ENCODE data around the gene EPB41L4B. TPM values are rescaled to one million over a fixed set of nuclear protein-coding genes. Genes with fewer than 3 reads are reported as not detected.

EPB41L4B gene
- total and polyA plus RNA-seq, 2 of the 4 experiments (the other 2 are of a cell fraction): 0.36 to 0.54 TPM

DNA sequence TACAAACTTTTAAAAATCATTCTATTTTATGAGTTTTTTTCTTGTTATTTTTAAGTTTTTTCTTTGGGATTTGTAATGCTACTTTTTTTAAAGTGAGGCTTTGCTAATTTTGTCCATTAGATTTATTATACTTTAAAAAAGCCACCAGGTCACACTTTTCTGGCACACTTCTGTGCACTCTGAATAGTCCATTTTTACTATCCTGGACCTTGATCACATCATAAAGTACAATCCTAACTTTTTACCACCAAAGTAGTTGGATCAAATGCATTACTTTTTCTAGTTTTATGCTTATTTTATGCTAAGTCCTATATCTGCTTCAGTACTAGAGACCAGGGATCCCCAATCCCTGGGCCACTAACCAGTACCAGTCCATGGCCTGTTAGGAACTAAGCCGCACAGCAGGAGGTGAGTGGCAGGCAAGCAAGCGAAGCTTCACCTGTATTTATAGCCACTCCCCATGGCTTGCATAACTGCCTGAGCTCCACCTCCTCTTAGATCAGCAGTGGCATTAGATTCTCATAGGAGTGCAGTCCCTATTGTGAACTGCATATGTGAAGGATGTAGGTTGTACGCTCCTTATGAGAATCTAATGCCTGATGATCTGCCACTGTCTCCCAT, 169.8 kb downstream of the EPB41L4B start:
- CTCF ChIA-PET: no interaction called here
- Histone ChIP-seq H2AFZ (replicated peaks; ENCODE audit: low read length, poor library complexity) (no peak overlapping the region), H3K4ac (ENCODE audit: low read depth, low read length) (no peak overlapping the region), H3K27me3 (ENCODE audit: control insufficient read depth, insufficient read depth, low read length) (peaks cover 18% of the 10 kb centered on the region), H2BK120ac (ENCODE audit: low read depth, low read length) (no peak overlapping the region), H3K4me2 (ENCODE audit: low read depth, low read length) (no peak overlapping the region), H4K91ac (ENCODE audit: insufficient read depth, low read depth, low read length) (no peak overlapping the region), H4K20me1 (ENCODE audit: insufficient read depth, low read length) (no peaks in the 10 kb centered on the region), H3K4me3 (ENCODE audit: insufficient read depth, low read depth, low read length) (no peak overlapping the region), H3K4me1 (ENCODE audit: control insufficient read depth, insufficient read depth, low read length) (no peaks in the 10 kb centered on the region), H3K9ac (ENCODE audit: low read depth, low read length) (no peak overlapping the region), H3K36me3 (ENCODE audit: control insufficient read depth, insufficient read depth, low read length) (no peaks in the 10 kb centered on the region), H3K9me1 (ENCODE audit: insufficient read depth, low read length) (no peaks in the 10 kb centered on the region), H3K56ac (ENCODE audit: extremely low read depth, insufficient read depth, low read length) (no peak overlapping the region), H2BK15ac (ENCODE audit: low read depth, low read length) (no peak overlapping the region), H3K18ac (ENCODE audit: low read depth, low read length) (no peak overlapping the region), H2BK5ac (ENCODE audit: low read depth, low read length, poor library complexity, severe bottlenecking) (no peak overlapping the region), H4K8ac (ENCODE audit: low read depth in 2 of 2, low read length in 2 of 2) (no peak overlapping the region), H3K23ac (ENCODE audit: low read depth, low read length) (no peak overlapping the region), H2AK5ac (ENCODE audit: low read depth, low read length) (no peak overlapping the region), H3K9me3 (ENCODE audit: control insufficient read depth, insufficient read depth, low read length) (peaks cover 7% of the 10 kb centered on the region), H3K27ac (ENCODE audit: insufficient read depth, low read length) (no peak overlapping the region), H2BK20ac (ENCODE audit: low read depth, low read length) (no peak overlapping the region), H3K14ac (replicated peaks; ENCODE audit: low read depth, low read length) (no peak overlapping the region), H4K5ac (ENCODE audit: low read depth, low read length) (no peak overlapping the region), H3K79me1 (ENCODE audit: low read depth in 1 of 2, low read length in 2 of 2) (no peaks in the 10 kb centered on the region), H2AK9ac (replicated peaks; ENCODE audit: low read depth, low read length, poor library complexity) (no peak overlapping the region)
- BruUV-seq (replicated peaks): no TSS peak
- POLR2A ChIA-PET (ENCODE audit: unreplicated experiment): no interaction called here
- dilution Hi-C loops (cut with HindIII; ENCODE audit: low sequenced_read_pairs, unreplicated experiment) (no loop called here), intact Hi-C loops (cut with micrococcal nuclease) (no loop called here), in situ Hi-C loops (cut with MboI; ENCODE audit: low sequenced_read_pairs) (no loop called here)
- no peak for DNase-seq
- no CpG with 5 or more reads among the region's 3 CpGs for WGBS, 2 experiments (ENCODE audit: extremely low coverage in 2 of 2, insufficient read length in 1 of 2)
- no peak for ATAC-seq (ENCODE audit: low read depth)
- TF ChIP-seq, protein P1, sequence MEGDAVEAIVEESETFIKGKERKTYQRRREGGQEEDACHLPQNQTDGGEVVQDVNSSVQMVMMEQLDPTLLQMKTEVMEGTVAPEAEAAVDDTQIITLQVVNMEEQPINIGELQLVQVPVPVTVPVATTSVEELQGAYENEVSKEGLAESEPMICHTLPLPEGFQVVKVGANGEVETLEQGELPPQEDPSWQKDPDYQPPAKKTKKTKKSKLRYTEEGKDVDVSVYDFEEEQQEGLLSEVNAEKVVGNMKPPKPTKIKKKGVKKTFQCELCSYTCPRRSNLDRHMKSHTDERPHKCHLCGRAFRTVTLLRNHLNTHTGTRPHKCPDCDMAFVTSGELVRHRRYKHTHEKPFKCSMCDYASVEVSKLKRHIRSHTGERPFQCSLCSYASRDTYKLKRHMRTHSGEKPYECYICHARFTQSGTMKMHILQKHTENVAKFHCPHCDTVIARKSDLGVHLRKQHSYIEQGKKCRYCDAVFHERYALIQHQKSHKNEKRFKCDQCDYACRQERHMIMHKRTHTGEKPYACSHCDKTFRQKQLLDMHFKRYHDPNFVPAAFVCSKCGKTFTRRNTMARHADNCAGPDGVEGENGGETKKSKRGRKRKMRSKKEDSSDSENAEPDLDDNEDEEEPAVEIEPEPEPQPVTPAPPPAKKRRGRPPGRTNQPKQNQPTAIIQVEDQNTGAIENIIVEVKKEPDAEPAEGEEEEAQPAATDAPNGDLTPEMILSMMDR (conservative IDR thresholded peaks at IDR 0.05; ENCODE audit: low read depth, low read length): no peak
- TF ChIP-seq CHD1 (IDR thresholded peaks at IDR 0.05; ENCODE audit: low read depth, low read length): no peak
- TF ChIP-seq RFX5 (IDR thresholded peaks at IDR 0.05; ENCODE audit: low read depth, low read length): no peak
- TF ChIP-seq NFE2L2 (IDR thresholded peaks at IDR 0.05; ENCODE audit: low read depth, low read length): no peak
- no peak for TF ChIP-seq RAD21 (IDR thresholded peaks at IDR 0.05; ENCODE audit: low read length)
- TF ChIP-seq BHLHE40 (IDR thresholded peaks at IDR 0.05; ENCODE audit: low read depth, low read length): no peak
- no peak for TF ChIP-seq FOS (IDR thresholded peaks at IDR 0.05; ENCODE audit: low read depth, low read length)
- no peak for TF ChIP-seq SMC3 (IDR thresholded peaks at IDR 0.05; ENCODE audit: low read depth, low read length)
- no peak for TF ChIP-seq MAZ (IDR thresholded peaks at IDR 0.05; ENCODE audit: borderline replicate concordance, low read depth, low read length)
- TF ChIP-seq POLR2A (IDR thresholded peaks at IDR 0.05; ENCODE audit: low read depth, low read length): no peak
- no peak for TF ChIP-seq RCOR1 (IDR thresholded peaks at IDR 0.05; ENCODE audit: insufficient replicate concordance, low read length)
- TF ChIP-seq, protein P2, sequence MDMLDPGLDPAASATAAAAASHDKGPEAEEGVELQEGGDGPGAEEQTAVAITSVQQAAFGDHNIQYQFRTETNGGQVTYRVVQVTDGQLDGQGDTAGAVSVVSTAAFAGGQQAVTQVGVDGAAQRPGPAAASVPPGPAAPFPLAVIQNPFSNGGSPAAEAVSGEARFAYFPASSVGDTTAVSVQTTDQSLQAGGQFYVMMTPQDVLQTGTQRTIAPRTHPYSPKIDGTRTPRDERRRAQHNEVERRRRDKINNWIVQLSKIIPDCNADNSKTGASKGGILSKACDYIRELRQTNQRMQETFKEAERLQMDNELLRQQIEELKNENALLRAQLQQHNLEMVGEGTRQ (IDR thresholded peaks at IDR 0.05; ENCODE audit: low read depth, low read length): no peak
- no peak for TF ChIP-seq CEBPB (IDR thresholded peaks at IDR 0.05; ENCODE audit: low read depth, low read length)
- TF ChIP-seq MXI1 (IDR thresholded peaks at IDR 0.05; ENCODE audit: borderline replicate concordance, low read depth, low read length): no peak
- TF ChIP-seq, protein P3, sequence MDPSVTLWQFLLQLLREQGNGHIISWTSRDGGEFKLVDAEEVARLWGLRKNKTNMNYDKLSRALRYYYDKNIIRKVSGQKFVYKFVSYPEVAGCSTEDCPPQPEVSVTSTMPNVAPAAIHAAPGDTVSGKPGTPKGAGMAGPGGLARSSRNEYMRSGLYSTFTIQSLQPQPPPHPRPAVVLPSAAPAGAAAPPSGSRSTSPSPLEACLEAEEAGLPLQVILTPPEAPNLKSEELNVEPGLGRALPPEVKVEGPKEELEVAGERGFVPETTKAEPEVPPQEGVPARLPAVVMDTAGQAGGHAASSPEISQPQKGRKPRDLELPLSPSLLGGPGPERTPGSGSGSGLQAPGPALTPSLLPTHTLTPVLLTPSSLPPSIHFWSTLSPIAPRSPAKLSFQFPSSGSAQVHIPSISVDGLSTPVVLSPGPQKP (IDR thresholded peaks at IDR 0.05; ENCODE audit: borderline replicate concordance, low read depth, low read length): no peak

All from IMR-90 (cell line).